Heart left ventricle (tissue), 13 donors: ENCODE results near the gene PSAT1.

Experiments used
- POLR2A ChIP-seq, 2 donors: fragments of 450-650 bp; IDR thresholded peaks; one replicate each; pipeline ENCODE4 v1.6.1; 2017; ENCODE audit warnings: antibody characterized with exemption in 2 of 2, mild to moderate bottlenecking in 2 of 2, moderate library complexity in 2 of 2
- TF ChIP-seq, protein P1 (sequence below), 12 donors: fragments of 200-600 bp; sonication (generic) in 4 of 12; IDR thresholded peaks; one replicate each; pipeline versions ENCODE4 v1.5.0 to v1.8.0; 2018 to 2022; ENCODE audit warnings: antibody characterized with exemption in 12 of 12, mild to moderate bottlenecking in 5 of 12
- donor health status: ischemic (EF 13 %, LVEDD 7.1; RV severe dilation, severe dysfunction).
- donor health status: DM: no; HTN: yes; CAD: no.
- donor health status: DM: no; HTN: no; CAD: no.
- donor health status: ischemic (EF 25% LVEDD 6.9; RV normal size, moderate dysfunction).
- donor health status: ischemic (EF 25% LVEDD 5.7; RV mildly dilated, moderate dysfunction).
- donor health status: ischemic (EF 35%, LVEDD 5.7; RV mildly dilated, moderate dysfunction).
- donor health status: nonischemic (EF 11% LVEDD 7.7; RV severe dilation, severe dysfunction).
- donor health status: DM: yes; HTN: yes; CAD: no.
- donor health status: PGD.
- donor health status: ischemic (EF 29% LVEDD 5.4; RV normal size, mild dysfunction).
- donor health status: nonischemic (EF 23%, LVEDD 6.1; RV moderate dilation, normal function).

DNA sequence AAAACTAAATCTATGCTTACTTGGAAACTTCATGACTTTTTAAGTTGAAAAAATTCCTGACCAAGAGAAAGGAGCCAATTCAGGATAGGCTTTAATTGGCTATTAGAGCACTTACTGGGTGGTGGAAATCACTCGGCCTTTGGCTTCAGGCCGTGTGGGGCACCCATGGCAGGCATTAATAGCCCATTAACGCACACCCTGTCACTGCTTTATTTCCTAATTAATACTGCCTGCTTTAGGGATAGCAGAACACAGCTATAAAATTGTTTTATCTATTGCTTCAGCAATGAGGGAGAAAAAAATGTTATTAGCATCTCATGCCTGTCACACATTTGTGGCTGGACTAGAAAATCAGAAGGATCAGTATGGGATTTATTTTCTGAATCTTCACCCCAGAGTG, 58.1 kb downstream of the PSAT1 start:
- TF ChIP-seq, protein P1, sequence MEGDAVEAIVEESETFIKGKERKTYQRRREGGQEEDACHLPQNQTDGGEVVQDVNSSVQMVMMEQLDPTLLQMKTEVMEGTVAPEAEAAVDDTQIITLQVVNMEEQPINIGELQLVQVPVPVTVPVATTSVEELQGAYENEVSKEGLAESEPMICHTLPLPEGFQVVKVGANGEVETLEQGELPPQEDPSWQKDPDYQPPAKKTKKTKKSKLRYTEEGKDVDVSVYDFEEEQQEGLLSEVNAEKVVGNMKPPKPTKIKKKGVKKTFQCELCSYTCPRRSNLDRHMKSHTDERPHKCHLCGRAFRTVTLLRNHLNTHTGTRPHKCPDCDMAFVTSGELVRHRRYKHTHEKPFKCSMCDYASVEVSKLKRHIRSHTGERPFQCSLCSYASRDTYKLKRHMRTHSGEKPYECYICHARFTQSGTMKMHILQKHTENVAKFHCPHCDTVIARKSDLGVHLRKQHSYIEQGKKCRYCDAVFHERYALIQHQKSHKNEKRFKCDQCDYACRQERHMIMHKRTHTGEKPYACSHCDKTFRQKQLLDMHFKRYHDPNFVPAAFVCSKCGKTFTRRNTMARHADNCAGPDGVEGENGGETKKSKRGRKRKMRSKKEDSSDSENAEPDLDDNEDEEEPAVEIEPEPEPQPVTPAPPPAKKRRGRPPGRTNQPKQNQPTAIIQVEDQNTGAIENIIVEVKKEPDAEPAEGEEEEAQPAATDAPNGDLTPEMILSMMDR (IDR thresholded peaks at IDR 0.05) = no peak
- TF ChIP-seq POLR2A (IDR thresholded peaks at IDR 0.05) = no peak
